Fibroblast of skin of left biceps (primary cell): ENCODE measurements around the gene ARHGEF12.

ENCODE experiments used
- DNase-seq, 2 experiments: peaks; one replicate each; pipeline ENCODE4 v3.0.0-alpha.2; 2013; ENCODE audit warnings: low read depth in 2 of 2

The ARHGEF12 gene

GRCh38 chr11:120424185-120424969 is 88.2 kb downstream of the ARHGEF12 start:
- no peak for DNase-seq

- DNase-seq: no peak
These were observed 88.7 kb downstream of the ARHGEF12 start for GRCh38 chr11:120424970-120425332.

GRCh38 chr11:120425527-120425926 is 89.3 kb downstream of the ARHGEF12 start:
- DNase-seq: no peak

- DNase-seq: no peak
These were observed 93.9 kb downstream of the ARHGEF12 start for GRCh38 chr11:120430146-120430545.

- DNase-seq: no peak
These were observed 95.4 kb downstream of the ARHGEF12 start for GRCh38 chr11:120431633-120432032.

GRCh38 chr11:120432056-120433018 is 96.1 kb downstream of the ARHGEF12 start:
- peak; percentile 98 to 99 for DNase-seq

GRCh38 chr11:120441592-120441991 is 105.4 kb downstream of the ARHGEF12 start:
- no peak for DNase-seq

GRCh38 chr11:120442031-120442430 is 105.8 kb downstream of the ARHGEF12 start:
- no peak for DNase-seq

GRCh38 chr11:120446802-120447201 is 110.6 kb downstream of the ARHGEF12 start:
- DNase-seq: no peak

- no peak for DNase-seq
These were observed 112.0 kb downstream of the ARHGEF12 start for GRCh38 chr11:120448240-120448639.

- no peak for DNase-seq
These were observed 119.3 kb downstream of the ARHGEF12 start for GRCh38 chr11:120455487-120455886.

GRCh38 chr11:120457996-120458395 is 121.8 kb downstream of the ARHGEF12 start:
- no peak for DNase-seq

GRCh38 chr11:120462825-120463224 is 126.6 kb downstream of the ARHGEF12 start:
- DNase-seq: no peak

GRCh38 chr11:120465921-120466534 is 129.8 kb downstream of the ARHGEF12 start:
- DNase-seq: no peak

- DNase-seq: no peak
These were observed 131.4 kb downstream of the ARHGEF12 start for GRCh38 chr11:120467627-120468026.

GRCh38 chr11:120471131-120471530 is 134.9 kb downstream of the ARHGEF12 start:
- DNase-seq: peak; percentile 66 to 71

- no peak for DNase-seq
These were observed 135.8 kb downstream of the ARHGEF12 start for GRCh38 chr11:120471994-120472393.

GRCh38 chr11:120473503-120473902 is 137.3 kb downstream of the ARHGEF12 start:
- no peak for DNase-seq

GRCh38 chr11:120482149-120482548 is 145.9 kb downstream of the ARHGEF12 start:
- DNase-seq: no peak

GRCh38 chr11:120484722-120485121 is 148.5 kb downstream of the ARHGEF12 start:
- no peak for DNase-seq

- no peak for DNase-seq
These were observed 149.9 kb downstream of the ARHGEF12 start for GRCh38 chr11:120486138-120486537.

GRCh38 chr11:120489799-120490198 is 153.6 kb downstream of the ARHGEF12 start:
- no peak for DNase-seq
